ENCODE data around the gene ARHGEF35.
"Not testable (repeated sequence)": the region's sequence is repeated elsewhere in the genome, so short reads cannot be mapped to it uniquely, and the experiment has no call there.

Gene ARHGEF35

DNA sequence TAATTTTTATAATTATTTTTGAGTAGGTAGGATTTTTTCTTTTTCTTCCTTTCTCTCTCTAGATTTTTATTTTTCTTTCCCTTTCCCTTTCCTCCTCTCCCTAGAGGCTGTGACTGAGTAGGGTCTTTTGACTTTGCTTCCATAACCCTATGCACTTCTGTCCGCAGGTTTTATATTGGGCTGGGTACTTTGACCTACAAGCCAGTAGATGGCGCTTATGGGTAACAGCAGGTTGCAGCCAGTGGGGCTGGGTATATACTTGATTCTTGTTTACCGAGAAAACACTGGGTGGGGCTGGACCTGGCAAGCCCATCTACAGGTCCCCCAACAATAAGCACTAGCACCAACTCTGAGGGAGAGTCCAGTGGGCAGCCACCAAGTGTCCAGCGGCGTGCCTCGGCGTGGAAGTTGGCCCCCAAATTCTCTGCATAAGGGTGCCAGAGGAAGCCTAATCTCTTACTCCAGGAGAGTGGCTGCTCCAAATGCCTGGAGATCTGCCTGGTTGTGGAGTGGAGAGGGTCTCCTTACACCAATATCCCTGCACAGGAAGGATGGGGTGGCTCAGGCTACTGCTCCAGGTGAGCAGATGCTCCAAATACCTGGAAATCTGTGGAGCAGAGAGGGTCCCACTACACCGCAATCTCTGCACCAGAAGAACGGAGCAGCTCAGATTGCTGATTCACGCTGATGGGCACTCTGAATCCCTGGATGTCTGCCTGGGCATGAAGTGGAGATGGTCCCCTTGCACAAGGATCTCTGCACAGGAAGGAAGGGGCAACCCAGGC is 17.1 kb downstream of the ARHGEF35 start:
- FAIRE-seq = not testable (repeated sequence)

DNA sequence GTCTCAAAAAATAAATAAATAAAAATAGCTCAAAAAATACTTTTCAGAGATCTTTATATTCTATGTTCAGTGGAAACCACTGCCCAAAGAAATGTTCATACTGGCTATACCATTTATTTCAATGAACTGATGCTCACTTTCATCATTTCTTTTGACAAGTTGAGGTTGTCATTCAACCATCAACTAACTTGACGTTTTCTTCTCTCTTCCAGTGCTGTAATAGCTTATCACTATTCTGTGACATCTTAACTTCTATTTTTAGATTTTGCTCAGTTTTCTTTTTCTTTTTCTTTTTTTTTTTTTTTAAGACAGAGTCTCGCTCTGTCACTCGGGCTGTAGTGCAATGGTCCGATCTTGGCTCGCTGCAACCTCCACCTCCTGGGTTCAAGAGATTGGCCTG is 21.0 kb downstream of the ARHGEF35 start:
- FAIRE-seq = no peak

DNA sequence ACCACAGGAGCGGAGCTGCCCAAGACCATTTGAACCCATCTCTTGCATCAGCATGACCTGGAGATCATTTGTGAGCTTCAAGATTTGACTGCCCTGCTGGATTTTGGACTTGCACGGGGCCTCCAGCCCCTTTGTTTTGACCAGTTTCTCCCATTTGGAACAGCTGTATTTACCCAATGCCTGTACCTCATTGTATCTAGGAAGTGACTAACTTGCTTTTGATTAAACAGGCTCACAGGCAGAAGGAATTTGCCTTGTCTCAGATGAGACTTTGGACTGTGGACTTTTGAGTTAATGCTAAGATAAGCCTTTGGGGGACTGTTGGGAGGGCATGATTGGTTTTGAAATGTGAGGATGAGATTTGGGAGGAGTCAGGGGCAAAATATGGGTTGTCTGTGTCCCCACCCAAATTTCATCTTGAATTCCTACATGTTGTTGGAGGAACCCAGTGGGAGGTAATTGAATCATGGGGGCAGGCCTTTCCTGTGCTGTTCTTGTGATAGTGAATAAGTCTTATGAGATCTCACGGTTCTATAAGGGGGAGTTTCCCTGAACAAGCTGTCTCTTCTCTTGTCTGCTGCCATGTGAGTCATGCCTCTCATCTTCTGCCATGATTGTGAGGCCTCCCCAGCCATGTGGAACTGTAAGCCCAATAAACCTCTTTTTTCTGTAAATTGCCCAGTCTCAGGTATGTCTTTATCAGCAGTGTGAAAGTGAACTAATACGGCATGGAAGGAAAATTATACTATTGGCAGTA is 23.9 kb downstream of the ARHGEF35 start:
- FAIRE-seq = not testable (repeated sequence)

DNA sequence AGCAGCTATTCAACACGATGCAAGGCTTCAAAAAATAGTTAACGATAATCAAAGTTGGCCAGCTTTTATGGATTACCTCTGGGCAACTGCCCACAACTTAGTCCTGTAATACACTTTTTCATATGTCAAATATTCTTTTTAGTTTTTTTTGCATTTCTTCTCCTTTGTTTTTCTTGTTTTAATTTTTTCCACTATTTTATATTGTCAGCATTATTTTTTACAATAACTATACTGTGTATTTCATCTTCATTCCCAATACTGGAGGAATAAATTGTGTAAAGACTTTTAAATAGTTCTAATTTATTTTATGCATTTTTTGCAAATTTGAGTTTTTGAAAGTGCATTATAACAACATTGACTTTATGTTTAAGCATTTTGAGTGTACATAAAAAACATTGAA is 30.8 kb downstream of the ARHGEF35 start:
- FAIRE-seq = no peak

DNA sequence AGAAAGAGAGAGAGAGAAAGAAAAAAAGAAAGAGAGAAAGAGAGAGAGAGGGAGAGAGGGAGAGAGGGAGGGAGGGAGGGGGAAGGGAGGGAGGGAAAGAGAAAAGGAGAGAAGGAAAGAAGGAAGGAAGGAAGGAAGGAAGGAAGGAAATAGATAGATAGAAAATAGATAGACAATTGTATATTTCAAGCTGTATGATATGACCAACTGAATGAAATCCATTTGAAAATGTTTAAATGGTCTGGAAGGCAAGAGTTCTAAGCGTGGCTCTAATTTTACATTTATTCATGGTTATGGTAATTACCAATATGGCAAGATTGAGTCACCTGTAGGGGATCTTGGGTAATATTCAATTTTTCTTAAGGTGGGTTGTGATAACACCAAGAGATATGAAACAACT is 36.8 kb downstream of the ARHGEF35 start:
- no peak for FAIRE-seq

DNA sequence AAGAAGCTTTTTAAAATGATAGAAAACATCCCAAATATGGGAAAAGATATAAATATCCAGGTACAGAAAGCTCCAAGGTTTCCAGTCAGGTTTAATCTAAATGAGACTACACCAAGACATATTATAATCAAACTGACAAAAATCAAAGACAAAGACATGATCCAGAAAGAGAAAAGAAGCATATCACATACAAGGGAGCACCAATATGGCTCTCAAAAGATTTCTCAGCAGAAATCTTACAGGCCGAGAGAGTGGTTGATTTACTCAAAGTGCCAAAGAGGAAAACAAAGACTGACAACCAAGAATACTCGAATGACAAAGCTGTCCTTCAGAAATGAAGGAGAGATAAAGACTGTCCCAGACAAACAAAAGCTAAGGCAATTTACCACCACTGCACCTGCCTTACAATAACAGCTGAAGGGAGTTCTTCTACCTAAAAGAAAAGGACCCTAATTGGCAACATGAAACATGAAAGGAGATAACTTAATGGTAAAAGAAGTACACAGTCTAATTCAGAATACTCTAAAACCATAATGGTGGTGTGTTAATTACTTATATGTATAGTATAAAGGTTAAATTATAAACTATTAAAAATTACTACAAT is 47.3 kb downstream of the ARHGEF35 start:
- FAIRE-seq = no peak

DNA sequence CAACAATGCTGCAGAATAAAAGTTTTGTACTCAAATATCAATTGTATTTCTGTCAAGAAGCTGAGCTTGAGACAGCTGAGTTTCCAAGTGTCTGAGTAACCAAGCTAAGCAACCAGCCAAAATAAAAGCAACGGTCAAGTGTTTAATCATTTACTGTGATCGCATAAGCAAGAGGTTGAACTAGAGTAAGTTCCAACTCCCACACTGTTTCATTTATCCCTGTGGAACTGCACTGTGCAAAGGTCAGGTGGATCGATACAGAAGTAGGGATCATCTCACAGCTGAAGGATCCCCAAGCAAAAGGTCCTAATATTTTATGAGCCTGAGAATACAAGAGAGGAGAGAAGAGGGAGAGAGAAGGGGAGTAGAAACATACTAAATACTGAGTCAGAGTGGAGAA is 51.2 kb downstream of the ARHGEF35 start:
- no peak for FAIRE-seq

DNA sequence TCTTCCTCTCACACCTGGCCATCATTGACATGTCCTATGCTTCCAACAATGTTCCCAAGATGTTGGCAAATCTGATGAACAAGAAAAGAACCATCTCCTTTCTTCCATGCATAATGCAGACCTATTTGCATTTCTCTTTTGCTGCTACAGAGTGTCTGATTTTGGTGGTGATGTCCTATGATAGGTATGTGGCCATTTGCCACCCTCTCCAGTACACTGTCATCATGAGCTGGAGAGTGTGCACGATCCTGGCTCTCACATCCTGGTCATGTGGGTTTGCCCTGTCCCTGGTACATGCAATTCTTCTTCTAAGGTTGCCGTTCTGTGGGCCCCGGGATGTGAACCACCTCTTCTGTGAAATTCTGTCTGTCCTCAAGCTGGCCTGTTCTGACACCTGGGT is 53.4 kb downstream of the ARHGEF35 start:
- FAIRE-seq = no peak

DNA sequence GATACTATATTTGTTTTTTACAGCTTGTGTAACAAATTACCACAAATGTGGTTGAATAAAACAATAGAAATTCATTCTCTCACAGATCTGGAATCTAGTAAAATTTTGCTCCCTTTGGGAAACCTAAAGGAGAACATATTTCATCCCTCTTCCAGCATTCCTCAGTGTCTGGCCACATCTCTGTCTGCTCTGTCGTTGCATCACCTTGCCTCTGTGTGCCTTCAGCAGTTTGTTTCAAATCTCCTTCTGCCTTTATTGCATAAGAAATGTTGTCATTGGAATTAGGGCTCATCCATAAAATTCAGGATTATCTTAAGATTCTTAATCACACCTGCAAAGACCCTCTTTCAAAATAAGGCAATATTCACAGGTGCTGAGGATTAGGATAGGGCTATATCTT is 58.1 kb downstream of the ARHGEF35 start:
- FAIRE-seq = no peak
